Spleen (tissue), 11 donors: ENCODE measurements around the gene SOX6. TPM values are rescaled to one million over a fixed set of nuclear protein-coding genes. Genes with fewer than 3 reads are reported as not detected.

Experiments
- DNase-seq: peaks from one replicate; pipeline ENCODE4 v3.0.0-alpha.2; 2020
- H3K27ac ChIP-seq, 8 donors: fragments of 200-600 bp; sonication (generic) in 7 of 8; 1 replicate in 4 of 8; 2 replicates in 4 of 8; pipeline versions ENCODE4 v1.5.0 to v1.8.0; 2016 to 2021; ENCODE audit warnings: inconsistent platforms in 4 of 8, mild to moderate bottlenecking in 4 of 8, moderate library complexity in 1 of 8
- H3K27me3 ChIP-seq, 7 donors: fragments of 200-600 bp; sonication (generic) in 6 of 7; replicated peaks in 1 of 7; 1 replicate in 4 of 7; 2 replicates in 3 of 7; pipeline versions ENCODE4 v1.5.0 to v1.8.0; 2016 to 2021; ENCODE audit warnings: inconsistent platforms in 3 of 7, mild to moderate bottlenecking in 1 of 7
- H3K36me3 ChIP-seq, 6 donors: fragments of 200-600 bp; sonication (generic) in 5 of 6; 1 replicate in 4 of 6; 2 replicates in 2 of 6; pipeline versions ENCODE4 v1.5.0 to v1.8.0; 2016 to 2021; ENCODE audit warnings: inconsistent platforms in 2 of 6
- H3K4me1 ChIP-seq, 6 donors: fragments of 200-600 bp; sonication (generic) in 5 of 6; 1 replicate in 3 of 6; 2 replicates in 3 of 6; pipeline versions ENCODE4 v1.5.0 to v1.8.0; 2016 to 2021; ENCODE audit warnings: inconsistent platforms in 3 of 6
- H3K4me3 ChIP-seq, 8 donors: fragments of 200-600 bp; sonication (generic) in 7 of 8; 1 replicate in 4 of 8; 2 replicates in 4 of 8; pipeline versions ENCODE4 v1.5.0 to v1.8.0; 2016 to 2021; ENCODE audit warnings: inconsistent platforms in 4 of 8, mild to moderate bottlenecking in 4 of 8, moderate library complexity in 2 of 8
- H3K9me3 ChIP-seq, 8 donors: fragments of 200-600 bp; sonication (generic) in 7 of 8; 1 replicate in 4 of 8; 2 replicates in 4 of 8; pipeline versions ENCODE4 v1.5.0 to v1.8.0; 2016 to 2021; ENCODE audit warnings: inconsistent platforms in 4 of 8
- POLR2A ChIP-seq, 3 donors: fragments of 450-650 bp; IDR thresholded peaks; one replicate each; pipeline ENCODE4 v1.5.1; 2017; ENCODE audit warnings: antibody characterized with exemption in 3 of 3, mild to moderate bottlenecking in 1 of 3
- POLR2AphosphoS5 ChIP-seq, 3 donors: sonication (generic); formaldehyde crosslinking; IDR thresholded peaks; one replicate each; pipeline ENCODE4 v1.5.1; 2017; ENCODE audit warnings: antibody characterized with exemption in 3 of 3
- WGBS, 5 donors: extraction: QIAGEN DNeasy Blood & Tissue Kit in 3 of 5; methylation state at CpG; one replicate each; pipeline versions ENCODE4 v1.1.5 to v1.1.7; 2013 to 2018; 5-methylcytosine and 5-hydroxymethylcytosine counted together
- intact Hi-C: fragments of 100-400 bp; cut with DNase I; formaldehyde crosslinking; loops from one replicate; pipeline ENCODE4 v1.15.0; 2023; ENCODE audit warnings: low total_unique reads
- polyA plus RNA-seq, 3 donors: library from polyadenylated mRNA; stranded (reverse); fragments of 200-250 nt; gene quantifications; one replicate each; pipeline ENCODE4 v1.2.1, GENCODE V29; 2013
- total RNA-seq, 7 donors: library from RNA; depleted of rRNA in 3 of 7; stranded (reverse); fragments of >200 nt in 3 of 7; fragmentation: NEBNext Ultra II Directional in 4 of 7; extraction: Animal tissue kit (Norgen Biotek cat#: 25700) in 4 of 7; gene quantifications; one replicate each; pipeline versions ENCODE4 v1.1.0 to v1.2.1, GENCODE V29; 2016 to 2021
- TF ChIP-seq, protein P1 (sequence below), 11 experiments: fragments of 200-600 bp in 7 of 11; fragments of 450-650 bp in 4 of 11; sonication (generic) in 4 of 11; IDR thresholded peaks in 8 of 11; conservative IDR thresholded peaks in 3 of 11; 1 replicate in 7 of 11; 2 replicates in 4 of 11; pipeline versions ENCODE4 v1.4.0 to v1.8.0; 2016 to 2021; ENCODE audit warnings: antibody characterized with exemption in 11 of 11, inconsistent platforms in 4 of 11, mild to moderate bottlenecking in 1 of 11
- donor health status: healthy with polysubstance abuse.
- donor health status: DM: no; HTN: no; CAD: no; lungs with moderate emphysema.
- donor health status: DM: no; HTN: no; CAD: no.
- donor health status: Bipolar disorder and iron deficiency.
- donor health status: healthy.
- donor health status: DM: no; HTN: no; CAD: no.
- donor health status: DM: yes; HTN: yes; CAD: no.

Gene SOX6
- total and polyA plus RNA-seq, 10 donors: 0.11 to 12.4 (median 3.7) TPM

DNA sequence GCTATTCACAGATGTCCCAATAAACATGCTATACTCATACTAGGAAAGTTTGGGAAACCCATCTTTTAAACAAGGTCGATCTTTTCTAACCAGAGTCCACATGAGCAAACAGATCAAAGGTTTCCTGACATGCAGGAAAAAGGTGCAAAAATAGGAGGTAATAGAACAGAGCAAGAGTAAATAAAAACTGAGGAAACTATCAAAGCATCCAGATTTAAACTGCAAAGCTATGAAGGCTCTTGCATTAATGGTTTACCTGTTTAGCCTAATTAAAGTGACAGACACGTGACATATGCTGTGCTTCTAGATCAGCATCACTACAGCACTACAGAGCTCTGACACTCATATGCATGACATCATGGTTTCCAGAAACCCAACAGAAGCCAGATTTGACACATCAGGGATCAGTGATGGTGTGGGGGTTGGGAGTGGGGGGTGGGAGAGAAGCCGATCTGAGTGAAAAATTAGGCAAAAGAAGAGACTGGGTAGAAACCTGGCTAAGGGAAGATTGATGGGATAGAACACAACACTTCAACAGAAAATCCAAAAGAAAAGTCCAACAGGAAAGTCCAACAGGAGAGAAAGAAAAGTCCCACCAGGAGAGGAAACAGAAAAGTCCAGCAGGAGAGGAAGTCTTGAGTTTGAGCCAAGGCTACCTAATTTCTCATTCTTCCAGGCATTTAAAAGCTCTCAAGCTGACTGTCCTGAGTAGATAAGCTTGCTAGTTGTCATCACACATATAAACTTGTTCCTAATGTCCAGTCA, 262.3 kb downstream of the SOX6 start:
- TF ChIP-seq, protein P1, sequence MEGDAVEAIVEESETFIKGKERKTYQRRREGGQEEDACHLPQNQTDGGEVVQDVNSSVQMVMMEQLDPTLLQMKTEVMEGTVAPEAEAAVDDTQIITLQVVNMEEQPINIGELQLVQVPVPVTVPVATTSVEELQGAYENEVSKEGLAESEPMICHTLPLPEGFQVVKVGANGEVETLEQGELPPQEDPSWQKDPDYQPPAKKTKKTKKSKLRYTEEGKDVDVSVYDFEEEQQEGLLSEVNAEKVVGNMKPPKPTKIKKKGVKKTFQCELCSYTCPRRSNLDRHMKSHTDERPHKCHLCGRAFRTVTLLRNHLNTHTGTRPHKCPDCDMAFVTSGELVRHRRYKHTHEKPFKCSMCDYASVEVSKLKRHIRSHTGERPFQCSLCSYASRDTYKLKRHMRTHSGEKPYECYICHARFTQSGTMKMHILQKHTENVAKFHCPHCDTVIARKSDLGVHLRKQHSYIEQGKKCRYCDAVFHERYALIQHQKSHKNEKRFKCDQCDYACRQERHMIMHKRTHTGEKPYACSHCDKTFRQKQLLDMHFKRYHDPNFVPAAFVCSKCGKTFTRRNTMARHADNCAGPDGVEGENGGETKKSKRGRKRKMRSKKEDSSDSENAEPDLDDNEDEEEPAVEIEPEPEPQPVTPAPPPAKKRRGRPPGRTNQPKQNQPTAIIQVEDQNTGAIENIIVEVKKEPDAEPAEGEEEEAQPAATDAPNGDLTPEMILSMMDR (IDR thresholded peaks at IDR 0.05 in 8 of 11, conservative IDR thresholded peaks at IDR 0.05 in 3 of 11): no peak
- TF ChIP-seq POLR2A (IDR thresholded peaks at IDR 0.05) (no peak), POLR2AphosphoS5 (IDR thresholded peaks at IDR 0.05) (no peak)
- no peaks in the 10 kb centered on the region for H3K4me1 ChIP-seq
- no peak overlapping the region for H3K4me3 ChIP-seq
- 79 to 94% (median 83%) methylated on average over 3 of the region's 3 CpGs for WGBS, 5 donors
- intact Hi-C loops: no loop called here
- no peak overlapping the region for H3K27ac ChIP-seq
- DNase-seq: no peak
- H3K36me3 ChIP-seq: no peaks in the 10 kb centered on the region
- H3K27me3 ChIP-seq: no peaks in the 10 kb centered on the region
- no peaks in the 10 kb centered on the region for H3K9me3 ChIP-seq

DNA sequence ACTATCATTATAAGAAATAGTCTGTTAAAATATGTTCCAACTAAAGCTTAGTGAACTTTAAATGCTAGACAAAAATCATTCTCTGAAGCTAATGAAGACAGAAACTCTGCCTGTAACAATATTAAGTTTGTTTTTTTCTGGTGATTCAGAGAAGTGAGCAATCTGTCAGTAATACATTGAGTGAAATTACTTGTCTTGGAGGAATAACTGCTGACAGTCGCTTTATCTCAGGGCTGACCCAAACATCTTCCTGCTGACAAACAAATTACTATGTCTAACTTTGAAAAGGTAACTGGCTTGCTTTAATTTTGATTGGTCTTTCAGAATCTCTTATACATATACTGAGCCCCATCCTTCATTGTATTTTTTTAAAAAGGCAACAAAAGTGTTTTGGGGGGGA, 264.5 kb downstream of the SOX6 start:
- DNase-seq: no peak
- H3K27me3 ChIP-seq: no peaks in the 10 kb centered on the region
- H3K27ac ChIP-seq: no peak overlapping the region
- no peaks in the 10 kb centered on the region for H3K36me3 ChIP-seq
- 68 to 94% (median 90%) methylated on average over 1 of the region's 1 CpG for WGBS, 5 donors
- no peaks in the 10 kb centered on the region for H3K4me1 ChIP-seq
- intact Hi-C loops: no loop called here
- H3K4me3 ChIP-seq: no peak overlapping the region
- TF ChIP-seq POLR2AphosphoS5 (IDR thresholded peaks at IDR 0.05) (no peak), POLR2A (IDR thresholded peaks at IDR 0.05) (no peak)
- TF ChIP-seq, protein P1 (IDR thresholded peaks at IDR 0.05 in 8 of 11, conservative IDR thresholded peaks at IDR 0.05 in 3 of 11): no peak
- no peaks in the 10 kb centered on the region for H3K9me3 ChIP-seq

DNA sequence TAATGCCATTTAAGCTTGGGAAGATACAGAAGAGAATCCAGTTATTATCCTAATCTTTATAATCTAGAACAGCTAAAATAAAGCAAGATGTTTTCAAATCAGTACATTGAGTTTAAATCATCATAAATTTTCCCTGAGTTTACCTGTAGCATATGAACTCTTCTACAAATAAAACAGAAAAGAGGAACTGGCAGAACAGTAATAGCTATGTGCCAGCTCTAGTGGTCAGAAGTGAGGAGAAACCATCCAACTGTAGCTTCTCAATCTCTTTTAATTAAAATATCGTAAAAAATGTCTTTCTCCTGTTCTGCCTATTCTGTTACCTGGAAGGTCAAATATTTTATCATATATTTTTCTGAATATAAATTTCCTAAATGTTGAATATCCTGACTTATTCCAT, 266.9 kb downstream of the SOX6 start:
- no peaks in the 10 kb centered on the region for H3K27me3 ChIP-seq
- 74 to 87% (median 84%) methylated on average over 1 of the region's 1 CpG for WGBS, 5 donors
- intact Hi-C loops: no loop called here
- DNase-seq: no peak
- H3K27ac ChIP-seq: no peak overlapping the region
- no peaks in the 10 kb centered on the region for H3K9me3 ChIP-seq
- no peaks in the 10 kb centered on the region for H3K4me1 ChIP-seq
- TF ChIP-seq POLR2AphosphoS5 (IDR thresholded peaks at IDR 0.05) (no peak), POLR2A (IDR thresholded peaks at IDR 0.05) (no peak)
- TF ChIP-seq, protein P1 (IDR thresholded peaks at IDR 0.05 in 8 of 11, conservative IDR thresholded peaks at IDR 0.05 in 3 of 11): no peak
- H3K4me3 ChIP-seq: no peak overlapping the region
- H3K36me3 ChIP-seq: no peaks in the 10 kb centered on the region

DNA sequence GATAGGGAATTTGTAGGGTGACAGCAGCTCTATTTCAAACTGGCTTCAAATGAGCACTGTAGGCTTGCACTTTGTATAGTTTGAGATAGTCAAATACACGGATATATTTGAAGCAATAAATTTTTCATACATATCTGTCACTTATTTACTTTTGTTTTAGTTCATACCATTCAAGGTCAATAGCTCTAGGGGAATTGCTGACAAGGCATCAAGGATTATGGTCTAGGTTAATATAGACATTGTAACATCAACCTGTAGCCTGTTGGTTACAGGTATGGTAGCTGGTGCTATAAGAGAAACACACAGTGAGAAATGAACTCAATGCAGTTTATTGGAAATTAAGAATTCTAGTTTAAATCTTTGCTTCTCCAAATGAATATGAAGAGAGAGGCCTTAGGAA, 267.6 kb downstream of the SOX6 start:
- Histone ChIP-seq H3K36me3 (no peaks in the 10 kb centered on the region), H3K4me1 (no peaks in the 10 kb centered on the region), H3K9me3 (no peaks in the 10 kb centered on the region), H3K27ac (no peak overlapping the region), H3K4me3 (no peak overlapping the region), H3K27me3 (no peaks in the 10 kb centered on the region)
- TF ChIP-seq, protein P1 (IDR thresholded peaks at IDR 0.05 in 8 of 11, conservative IDR thresholded peaks at IDR 0.05 in 3 of 11): no peak
- no peak for TF ChIP-seq POLR2AphosphoS5 (IDR thresholded peaks at IDR 0.05)
- no peak for TF ChIP-seq POLR2A (IDR thresholded peaks at IDR 0.05)
- DNase-seq: no peak
- intact Hi-C loops: no loop called here
- WGBS, 5 donors: 53 to 81% (median 70%) methylated on average over 1 of the region's 1 CpG
